Measurements from ENCODE around the gene NAA16. TPM values are rescaled to one million over a fixed set of nuclear protein-coding genes. Genes with fewer than 3 reads are reported as not detected.

NAA16 gene
- total RNA-seq, 4 donors from 2014 or later, result 15.9 to 25.8 (median 18.7) TPM

GRCh38 chr13:41307884-41308640 lies 3.0 kb upstream of the NAA16 start:
- DNase-seq (ENCODE audit: low spot score in 2 of 2), result no peak
- WGBS, 2 donors, result 82 to 88% methylated on average over 11 of the region's 11 CpGs
- no peak for TF ChIP-seq CTCF (IDR thresholded peaks at IDR 0.05)
- TF ChIP-seq POLR2A (IDR thresholded peaks at IDR 0.05), result no peak
- H3K4me3 ChIP-seq (ENCODE audit: low read depth, poor library complexity, severe bottlenecking), result no peak overlapping the region
- intact Hi-C loops (cut with DNase I; ENCODE audit: low total_unique reads), result no loop called here

GRCh38 chr13:41311406-41312175 lies 524 bp downstream of the NAA16 start:
- peak in 1 of 2 donors; percentile 87 for DNase-seq (ENCODE audit: low spot score in 2 of 2)
- intact Hi-C loops (cut with DNase I; ENCODE audit: low total_unique reads), result no loop called here
- no peak for TF ChIP-seq POLR2A (IDR thresholded peaks at IDR 0.05)
- TF ChIP-seq CTCF (IDR thresholded peaks at IDR 0.05), result no peak
- 0% methylated on average over 58 to 59 of the region's 73 CpGs for WGBS, 2 donors
- peak overlapping the region; percentile 98 for H3K4me3 ChIP-seq (ENCODE audit: low read depth, poor library complexity, severe bottlenecking)

GRCh38 chr13:41312176-41312500 lies 1.1 kb downstream of the NAA16 start:
- DNase-seq (ENCODE audit: low spot score in 2 of 2), result no peak
- 0% methylated on average over 11 of the region's 11 CpGs for WGBS, 2 donors
- TF ChIP-seq CTCF (IDR thresholded peaks at IDR 0.05), result no peak
- no peak for TF ChIP-seq POLR2A (IDR thresholded peaks at IDR 0.05)
- intact Hi-C loops (cut with DNase I; ENCODE audit: low total_unique reads), result no loop called here
- peak overlapping the region; percentile 98 for H3K4me3 ChIP-seq (ENCODE audit: low read depth, poor library complexity, severe bottlenecking)

GRCh38 chr13:41313117-41313516 lies 2.0 kb downstream of the NAA16 start:
- no peak overlapping the region for H3K4me3 ChIP-seq (ENCODE audit: low read depth, poor library complexity, severe bottlenecking)
- WGBS, 2 donors, result 46 to 47% methylated on average over 5 of the region's 5 CpGs

GRCh38 chr13:41313659-41314197 lies 2.7 kb downstream of the NAA16 start:
- no peak for DNase-seq (ENCODE audit: low spot score in 2 of 2)
- WGBS, 2 donors, result 79 to 83% methylated on average over 6 of the region's 6 CpGs
- TF ChIP-seq CTCF (IDR thresholded peaks at IDR 0.05) (no peak), POLR2A (IDR thresholded peaks at IDR 0.05) (no peak)
- H3K4me3 ChIP-seq (ENCODE audit: low read depth, poor library complexity, severe bottlenecking), result no peak overlapping the region
- intact Hi-C loops (cut with DNase I; ENCODE audit: low total_unique reads), result no loop called here

More at GRCh38 chr13:41313117-41313516, 2.0 kb downstream of the NAA16 start:
- no peak for DNase-seq (ENCODE audit: low spot score in 2 of 2)
- TF ChIP-seq POLR2A (IDR thresholded peaks at IDR 0.05) (no peak), CTCF (IDR thresholded peaks at IDR 0.05) (no peak)
- intact Hi-C loops (cut with DNase I; ENCODE audit: low total_unique reads), result no loop called here
